GM19351 (cell line): ENCODE measurements around the gene ZXDC.

Source experiments
- ATAC-seq: cut with Tn5 transposase; IDR thresholded peaks from one replicate; pipeline ENCODE4 v1.9.1; 2021; ENCODE audit warnings: mild to moderate bottlenecking, moderate library complexity; ENCODE audit not compliant: unreplicated experiment

ZXDC gene

GRCh38 chr3:126456766-126457388 lies 18.8 kb downstream of the ZXDC start:
- no peak for ATAC-seq

- ATAC-seq: no peak
These were observed 19.5 kb downstream of the ZXDC start for GRCh38 chr3:126456211-126456610.

GRCh38 chr3:126454437-126455198 lies 21.1 kb downstream of the ZXDC start:
- no peak for ATAC-seq

- ATAC-seq: no peak
These were observed 21.7 kb downstream of the ZXDC start for GRCh38 chr3:126454025-126454424.

GRCh38 chr3:126452213-126452612 lies 23.5 kb downstream of the ZXDC start:
- ATAC-seq: no peak

- no peak for ATAC-seq
These were observed 24.2 kb downstream of the ZXDC start for GRCh38 chr3:126451511-126451910.

GRCh38 chr3:126450744-126451143 lies 24.9 kb downstream of the ZXDC start:
- no peak for ATAC-seq

- ATAC-seq: no peak
These were observed 25.5 kb downstream of the ZXDC start for GRCh38 chr3:126450219-126450618.

GRCh38 chr3:126449621-126450051 lies 26.1 kb downstream of the ZXDC start:
- ATAC-seq: no peak

- ATAC-seq: no peak
These were observed 26.9 kb downstream of the ZXDC start for GRCh38 chr3:126448893-126449180.

- no peak for ATAC-seq
These were observed 27.4 kb downstream of the ZXDC start for GRCh38 chr3:126448136-126448892.

GRCh38 chr3:126447456-126448106 lies 28.1 kb downstream of the ZXDC start:
- no peak for ATAC-seq

- no peak for ATAC-seq
These were observed 28.9 kb downstream of the ZXDC start for GRCh38 chr3:126446791-126447190.

GRCh38 chr3:126446301-126446700 lies 29.4 kb downstream of the ZXDC start:
- no peak for ATAC-seq

GRCh38 chr3:126445506-126445905 lies 30.2 kb downstream of the ZXDC start:
- no peak for ATAC-seq

- ATAC-seq: no peak
These were observed 32.8 kb downstream of the ZXDC start for GRCh38 chr3:126442856-126443242.

GRCh38 chr3:126442094-126442855 lies 33.4 kb downstream of the ZXDC start:
- ATAC-seq: no peak

GRCh38 chr3:126441256-126441880 lies 34.3 kb downstream of the ZXDC start:
- no peak for ATAC-seq

- ATAC-seq: no peak
These were observed 35.0 kb downstream of the ZXDC start for GRCh38 chr3:126440709-126440995.

- ATAC-seq: no peak
These were observed 35.6 kb downstream of the ZXDC start for GRCh38 chr3:126439968-126440708.
